Stomach (tissue), 9 donors: Measurements from ENCODE around the gene SCOC. TPM values are rescaled to one million over a fixed set of nuclear protein-coding genes. Genes with fewer than 3 reads are reported as not detected.

Source experiments
- DNase-seq, 2 donors: peaks; one replicate each; pipeline versions ENCODE4 v3.0.0 to v3.0.0-alpha.2; 2013 to 2019
- H3K27ac ChIP-seq, 5 donors: fragments of 200-600 bp in 4 of 5; sonication (generic) in 4 of 5; one replicate each; pipeline ENCODE4 v1.5.1; 2013 to 2019; ENCODE audit warnings: mild to moderate bottlenecking in 1 of 5, moderate library complexity in 1 of 5
- H3K27me3 ChIP-seq, 3 donors: fragments of 200-600 bp; sonication (generic); one replicate each; pipeline ENCODE4 v1.5.1; 2017 to 2019; ENCODE audit warnings: mixed run types in 1 of 3
- H3K36me3 ChIP-seq, 4 donors: fragments of 200-600 bp; sonication (generic); 1 replicate in 3 of 4; 2 replicates in 1 of 4; pipeline ENCODE4 v1.5.1; 2016 to 2019
- H3K4me1 ChIP-seq, 4 donors: fragments of 200-600 bp; sonication (generic); one replicate each; pipeline ENCODE4 v1.5.1; 2016 to 2019
- H3K4me3 ChIP-seq, 4 donors: fragments of 200-600 bp; sonication (generic) in 3 of 4; one replicate each; pipeline ENCODE4 v1.5.1; 2016 to 2019; ENCODE audit warnings: mild to moderate bottlenecking in 1 of 4
- H3K9me3 ChIP-seq, 4 donors: fragments of 200-600 bp; sonication (generic); one replicate each; pipeline ENCODE4 v1.5.1; 2016 to 2019
- CTCF ChIP-seq, 7 experiments: fragments of 450-650 bp in 4 of 7; fragments of 200-600 bp in 3 of 7; sonication (generic) in 3 of 7; IDR thresholded peaks; one replicate each; pipeline ENCODE4 v1.5.1; 2016 to 2019; ENCODE audit warnings: antibody characterized with exemption in 7 of 7, control low read depth in 2 of 7, mild to moderate bottlenecking in 1 of 7
- EP300 ChIP-seq: sonication (generic); formaldehyde crosslinking; IDR thresholded peaks from one replicate; pipeline ENCODE4 v1.6.1; 2017; ENCODE audit warnings: antibody characterized with exemption
- POLR2A ChIP-seq, 4 donors: fragments of 450-650 bp; IDR thresholded peaks; one replicate each; pipeline ENCODE4 v1.6.1; 2016; ENCODE audit warnings: antibody characterized with exemption in 4 of 4, control low read depth in 2 of 4, mild to moderate bottlenecking in 1 of 4, moderate library complexity in 1 of 4
- POLR2AphosphoS5 ChIP-seq, 3 donors: sonication (generic); formaldehyde crosslinking; IDR thresholded peaks; one replicate each; pipeline ENCODE4 v1.6.1; 2016; ENCODE audit warnings: antibody characterized with exemption in 3 of 3
- WGBS, 5 donors: extraction: QIAGEN DNeasy Blood & Tissue Kit in 3 of 5; methylation state at CpG; one replicate each; pipeline versions ENCODE4 v1.1.5 to v1.1.7; 2013 to 2018; 5-methylcytosine and 5-hydroxymethylcytosine counted together
- intact Hi-C: fragments of 100-400 bp; cut with DNase I; formaldehyde crosslinking; loops from one replicate; pipeline ENCODE4 v1.15.1; 2023; ENCODE audit warnings: low total_unique reads
- polyA plus RNA-seq, 3 donors: library from polyadenylated mRNA; stranded (reverse); fragments of 200-250 nt; gene quantifications; one replicate each; pipeline ENCODE4 v1.2.3, GENCODE V29; 2013
- total RNA-seq, 5 donors: library from RNA; depleted of rRNA; stranded (reverse); fragments of >200 nt; gene quantifications; one replicate each; pipeline versions ENCODE4 v1.1.0 to v1.2.3, GENCODE V29; 2014 to 2016
- donor health status: healthy with polysubstance abuse.
- donor health status: Bipolar disorder and iron deficiency.
- donor health status: healthy.

SCOC gene
- total and polyA plus RNA-seq, 8 donors, result 28.4 to 108 (median 56.3) TPM

- Histone ChIP-seq H3K27me3 (no peaks in the 10 kb centered on the region), H3K36me3 (no peaks in the 10 kb centered on the region), H3K27ac (no peak overlapping the region), H3K4me1 (peaks cover 4 to 8% (median 6%) of the 10 kb centered on the region in 4 donors), H3K4me3 (no peak overlapping the region), H3K9me3 (no peaks in the 10 kb centered on the region)
- intact Hi-C loops, result no loop called here
- 71 to 82% (median 79%) methylated on average over 3 of the region's 3 CpGs for WGBS, 5 donors
- no peak for DNase-seq
- TF ChIP-seq EP300 (no peak), POLR2A (IDR thresholded peaks at IDR 0.05) (no peak), CTCF (IDR thresholded peaks at IDR 0.05) (no peak), POLR2AphosphoS5 (IDR thresholded peaks at IDR 0.05) (no peak)
These were observed 4.8 kb upstream of the SCOC start for GRCh38 chr4:140368686-140369085.

GRCh38 chr4:140372751-140373327 is 607 bp upstream of the SCOC start:
- Histone ChIP-seq H3K9me3 (no peaks in the 10 kb centered on the region), H3K36me3 (no peaks in the 10 kb centered on the region), H3K27ac (peak overlapping the region; percentile 69 to 92 (median 89)), H3K4me3 (peak overlapping the region; percentile 76 to 87 (median 82)), H3K4me1 (peaks cover 14 to 47% (median 31%) of the 10 kb centered on the region in 4 donors), H3K27me3 (no peaks in the 10 kb centered on the region)
- peak in 1 of 2 donors; percentile 64 for DNase-seq
- no peak for TF ChIP-seq POLR2A (IDR thresholded peaks at IDR 0.05)
- TF ChIP-seq CTCF (IDR thresholded peaks at IDR 0.05), result peak in 3 of 7 experiments; percentile 6 to 19 (median 10)
- WGBS, 5 donors, result 1 to 2% (median 2%) methylated on average over 21 of the region's 21 CpGs
- intact Hi-C loops, result no loop called here

GRCh38 chr4:140374130-140374477 is 658 bp downstream of the SCOC start:
- DNase-seq, result no peak
- no peak for TF ChIP-seq POLR2A (IDR thresholded peaks at IDR 0.05)
- TF ChIP-seq POLR2AphosphoS5 (IDR thresholded peaks at IDR 0.05), result no peak
- no peak for TF ChIP-seq CTCF (IDR thresholded peaks at IDR 0.05)
- TF ChIP-seq EP300, result no peak
- Histone ChIP-seq H3K36me3 (peaks cover 0 to under 1% (median 0%) of the 10 kb centered on the region in 4 donors), H3K9me3 (no peaks in the 10 kb centered on the region), H3K27ac (peak overlapping the region; percentile 87 to 92 (median 91)), H3K4me1 (peaks cover 14 to 48% (median 31%) of the 10 kb centered on the region in 4 donors), H3K27me3 (no peaks in the 10 kb centered on the region), H3K4me3 (peak overlapping the region; percentile 76 to 87 (median 82))
- intact Hi-C loops, result no loop called here
- 3 to 9% (median 7%) methylated on average over 8 of the region's 8 CpGs for WGBS, 5 donors

- intact Hi-C loops, result no loop called here
These were observed 9.3 kb downstream of the SCOC start for GRCh38 chr4:140382732-140383131.

GRCh38 chr4:140388015-140388414 is 14.6 kb downstream of the SCOC start:
- WGBS, 5 donors, result 81 to 91% (median 90%) methylated on average over 1 of the region's 1 CpG
- intact Hi-C loops, result no loop called here
- no peaks in the 10 kb centered on the region for H3K9me3 ChIP-seq
- no peak overlapping the region for H3K4me3 ChIP-seq
- peaks cover 0 to 10% (median 7%) of the 10 kb centered on the region in 4 donors for H3K36me3 ChIP-seq
- H3K27me3 ChIP-seq, result no peaks in the 10 kb centered on the region
- no peak for TF ChIP-seq CTCF (IDR thresholded peaks at IDR 0.05)
- no peak for TF ChIP-seq EP300
- TF ChIP-seq POLR2A (IDR thresholded peaks at IDR 0.05), result no peak
- TF ChIP-seq POLR2AphosphoS5 (IDR thresholded peaks at IDR 0.05), result no peak
- H3K27ac ChIP-seq, result no peak overlapping the region
- DNase-seq, result no peak
- no peaks in the 10 kb centered on the region for H3K4me1 ChIP-seq

More at GRCh38 chr4:140382732-140383131, 9.3 kb downstream of the SCOC start:
- no peak for DNase-seq
- Histone ChIP-seq H3K4me3 (no peak overlapping the region), H3K36me3 (peaks cover 0 to 42% (median 29%) of the 10 kb centered on the region in 4 donors), H3K4me1 (peaks cover 0 to 1% (median under 1%) of the 10 kb centered on the region in 4 donors), H3K27ac (no peak overlapping the region), H3K9me3 (no peaks in the 10 kb centered on the region), H3K27me3 (no peaks in the 10 kb centered on the region)
- TF ChIP-seq POLR2A (IDR thresholded peaks at IDR 0.05), result no peak
- TF ChIP-seq POLR2AphosphoS5 (IDR thresholded peaks at IDR 0.05), result no peak
